HFF-Myc (cell line): ENCODE results near the gene SYNCRIP.
"Not testable (repeated sequence)": the region's sequence is repeated elsewhere in the genome, so short reads cannot be mapped to it uniquely, and the experiment has no call there.

Experiments used
- DNase-seq: peaks from one replicate; pipeline ENCODE4 v3.0.0-alpha.2; 2011; ENCODE audit warnings: low read depth; ENCODE audit errors: extremely low read depth
- H3K4me3 ChIP-seq: replicated peaks from 2 replicates; pipeline ENCODE4 v1.5.1; 2011; ENCODE audit warnings: low read depth, mild to moderate bottlenecking, control low read depth, low read length
- TF ChIP-seq, protein P1 (sequence below): IDR thresholded peaks from 2 replicates; pipeline ENCODE4 v1.5.1; 2012; ENCODE audit warnings: mild to moderate bottlenecking, low read depth, low read length, control low read depth; ENCODE audit errors: missing control alignments

Gene SYNCRIP

DNA sequence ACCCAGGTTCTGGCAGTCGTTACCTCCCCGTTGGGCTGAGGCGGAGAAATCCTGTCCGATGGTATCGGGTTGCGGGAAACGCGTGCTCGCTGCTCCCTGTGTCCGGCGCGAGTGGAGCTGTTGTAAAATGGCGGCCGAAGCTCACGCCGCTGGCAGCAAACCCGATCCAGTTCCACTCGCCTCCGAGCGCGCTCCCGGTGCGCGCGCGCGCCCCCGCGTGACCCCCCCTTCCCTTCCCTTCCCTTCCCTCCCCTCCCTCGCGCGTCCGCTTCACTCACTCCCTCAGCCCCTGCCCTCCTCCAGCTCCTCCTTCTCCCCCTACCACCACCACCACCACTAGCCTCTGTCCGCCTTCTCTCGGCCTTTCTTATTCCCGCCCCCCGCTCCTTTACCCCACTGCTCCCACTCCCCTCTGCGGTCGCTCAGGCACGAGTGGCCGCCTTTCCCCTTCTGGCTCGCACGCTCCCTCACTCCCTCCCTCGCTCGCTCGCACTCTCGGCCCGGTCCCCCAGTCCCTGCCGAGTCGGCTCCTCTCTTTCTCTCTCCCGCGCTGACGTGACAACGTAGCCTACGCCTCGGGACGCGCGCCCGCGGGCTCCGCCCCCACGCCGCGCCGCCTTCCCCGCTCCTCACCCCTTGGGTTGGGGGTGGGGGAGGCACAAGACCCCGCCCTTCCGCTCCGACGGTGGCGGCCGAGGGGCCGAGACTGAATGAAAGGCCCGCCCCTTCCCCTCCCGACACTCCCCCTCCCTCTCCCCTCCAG, at the start of gene SYNCRIP:
Gene SYNCRIP (minus strand): TSS at position 113 of the 763 bp plus-strand sequence. CDS start 1,447 bp downstream, outside the sequence.
- peak; percentile 83 for DNase-seq
- TF ChIP-seq, protein P1, sequence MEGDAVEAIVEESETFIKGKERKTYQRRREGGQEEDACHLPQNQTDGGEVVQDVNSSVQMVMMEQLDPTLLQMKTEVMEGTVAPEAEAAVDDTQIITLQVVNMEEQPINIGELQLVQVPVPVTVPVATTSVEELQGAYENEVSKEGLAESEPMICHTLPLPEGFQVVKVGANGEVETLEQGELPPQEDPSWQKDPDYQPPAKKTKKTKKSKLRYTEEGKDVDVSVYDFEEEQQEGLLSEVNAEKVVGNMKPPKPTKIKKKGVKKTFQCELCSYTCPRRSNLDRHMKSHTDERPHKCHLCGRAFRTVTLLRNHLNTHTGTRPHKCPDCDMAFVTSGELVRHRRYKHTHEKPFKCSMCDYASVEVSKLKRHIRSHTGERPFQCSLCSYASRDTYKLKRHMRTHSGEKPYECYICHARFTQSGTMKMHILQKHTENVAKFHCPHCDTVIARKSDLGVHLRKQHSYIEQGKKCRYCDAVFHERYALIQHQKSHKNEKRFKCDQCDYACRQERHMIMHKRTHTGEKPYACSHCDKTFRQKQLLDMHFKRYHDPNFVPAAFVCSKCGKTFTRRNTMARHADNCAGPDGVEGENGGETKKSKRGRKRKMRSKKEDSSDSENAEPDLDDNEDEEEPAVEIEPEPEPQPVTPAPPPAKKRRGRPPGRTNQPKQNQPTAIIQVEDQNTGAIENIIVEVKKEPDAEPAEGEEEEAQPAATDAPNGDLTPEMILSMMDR = no peak
- H3K4me3 ChIP-seq = peak within 1 kb of the TSS; percentile 99

DNA sequence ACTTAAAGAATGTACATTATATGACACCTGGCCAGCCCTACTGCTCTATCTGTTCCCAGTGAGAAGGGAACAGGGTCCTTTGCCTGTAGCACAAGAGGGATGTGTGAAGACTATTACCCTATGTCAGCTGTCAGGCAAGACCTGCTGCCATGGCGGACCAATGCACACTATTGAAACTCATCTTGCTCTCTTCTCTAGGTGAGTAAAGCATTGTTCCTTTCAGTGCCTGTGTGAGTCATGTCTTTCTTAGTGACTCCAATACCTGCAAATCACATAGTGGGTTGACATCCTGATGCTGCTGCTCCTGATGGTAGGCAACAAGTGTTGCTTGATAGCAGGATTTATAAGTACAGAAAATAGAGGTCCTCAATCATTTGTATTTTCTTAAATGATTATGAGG, 48.8 kb upstream of the SYNCRIP start:
- no peak for DNase-seq
- TF ChIP-seq, protein P1 = no peak
- H3K4me3 ChIP-seq = no peak overlapping the region

DNA sequence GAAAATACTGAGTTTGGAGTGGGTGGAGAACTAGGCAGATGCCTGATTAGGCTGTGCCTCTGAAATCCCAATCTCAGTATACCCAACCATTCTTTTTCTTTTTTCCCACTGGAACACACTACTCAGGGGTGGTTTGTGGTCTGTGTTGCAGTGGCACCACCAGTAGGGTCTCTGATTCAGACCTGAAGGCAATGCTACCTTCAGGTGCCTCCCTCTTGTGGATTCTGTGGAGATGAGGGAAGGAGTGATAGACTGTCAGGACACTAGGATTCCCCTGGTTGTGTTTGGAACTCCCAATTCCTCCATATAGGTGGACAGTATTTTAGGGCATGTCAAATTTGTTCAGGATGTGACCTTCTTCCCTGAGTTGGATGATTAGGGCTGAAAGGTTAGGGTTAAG, 47.4 kb upstream of the SYNCRIP start:
- H3K4me3 ChIP-seq = no peak overlapping the region
- DNase-seq = no peak
- TF ChIP-seq, protein P1 = no peak

GRCh38 chr6:85685713-85686112, 43.0 kb upstream of the SYNCRIP start:
- no peak for DNase-seq
- TF ChIP-seq, protein P1 = no peak
- H3K4me3 ChIP-seq = no peak overlapping the region

DNA sequence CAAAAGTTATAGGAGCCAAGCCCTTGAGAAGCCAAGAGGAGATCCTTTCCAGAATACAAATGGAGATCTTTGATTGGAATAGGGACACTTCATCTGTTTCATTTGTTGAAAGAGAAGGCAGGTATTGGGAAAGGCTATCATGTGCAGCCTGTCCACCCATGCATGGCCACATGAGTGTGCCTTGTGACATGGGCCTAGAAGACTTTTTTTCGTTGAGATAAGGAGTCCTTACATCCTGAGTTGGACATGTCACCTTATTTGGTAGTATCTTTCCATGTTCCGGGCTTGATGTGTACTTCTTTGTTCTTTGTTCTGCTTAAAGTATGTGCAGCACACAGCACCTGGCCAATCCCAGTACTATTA, 42.1 kb upstream of the SYNCRIP start:
- DNase-seq = no peak
- H3K4me3 ChIP-seq = no peak overlapping the region
- TF ChIP-seq, protein P1 = no peak

DNA sequence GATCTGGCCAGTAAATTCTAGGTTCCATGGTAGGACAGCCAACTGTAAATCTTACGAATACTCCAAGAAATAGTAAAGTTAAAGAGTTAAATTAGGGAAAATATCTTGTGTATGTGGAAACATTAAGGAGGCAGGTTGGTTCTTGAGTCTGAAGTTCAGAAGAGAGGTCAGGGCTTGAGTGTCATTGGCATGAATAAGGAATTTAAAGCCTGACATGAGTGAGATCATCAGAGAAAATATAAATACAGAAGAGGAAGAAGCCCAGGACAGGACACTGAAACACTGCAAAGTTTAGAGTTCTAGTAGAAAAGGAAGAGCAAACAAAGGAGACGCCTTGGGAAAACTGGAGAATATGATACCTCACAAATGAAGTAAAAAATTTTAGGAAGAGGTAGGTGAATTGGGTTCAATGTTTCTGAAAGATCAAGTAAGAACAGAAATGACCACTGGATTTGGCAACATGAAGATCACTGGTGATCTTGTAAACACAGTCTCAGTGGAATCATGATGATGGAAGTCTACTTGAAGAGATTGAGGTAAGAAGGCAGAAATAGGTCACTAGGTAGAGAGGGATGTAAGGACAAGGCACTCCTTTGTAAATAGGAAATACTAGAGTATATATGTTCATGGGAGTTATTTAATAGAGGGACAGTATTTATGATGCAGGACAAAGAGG, 41.6 kb upstream of the SYNCRIP start:
- no peak for DNase-seq

DNA sequence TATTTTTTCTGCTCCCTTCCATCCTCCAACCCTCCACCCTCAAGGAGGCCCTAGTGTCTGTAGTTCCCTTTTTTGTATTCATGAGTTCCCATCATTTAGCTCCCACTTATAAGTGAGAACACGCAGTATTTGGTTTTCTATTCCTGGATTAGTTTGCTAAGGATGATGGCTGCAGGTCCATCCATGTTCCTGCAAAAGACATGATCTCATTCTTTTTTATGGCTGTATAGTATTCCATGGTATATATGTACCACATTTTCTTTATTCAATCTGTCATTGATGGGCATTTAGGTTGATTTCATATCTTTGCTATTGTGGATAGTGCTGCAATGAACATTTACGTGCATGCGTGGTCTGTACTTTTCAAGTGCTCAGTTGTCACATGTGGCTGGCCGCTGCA, 39.2 kb upstream of the SYNCRIP start:
- not testable (repeated sequence) for H3K4me3 ChIP-seq, DNase-seq

More for the DNA sequence above, 41.6 kb upstream of the SYNCRIP start:
- no peak overlapping the region for H3K4me3 ChIP-seq
- TF ChIP-seq, protein P1 = no peak
